ENCODE results near the gene DHFR. TPM values are rescaled to one million over a fixed set of nuclear protein-coding genes. Genes with fewer than 3 reads are reported as not detected.

Gene DHFR
- total RNA-seq, 4 donors from 2014 or later = 0.89 to 3.6 (median 2.1) TPM

DNA sequence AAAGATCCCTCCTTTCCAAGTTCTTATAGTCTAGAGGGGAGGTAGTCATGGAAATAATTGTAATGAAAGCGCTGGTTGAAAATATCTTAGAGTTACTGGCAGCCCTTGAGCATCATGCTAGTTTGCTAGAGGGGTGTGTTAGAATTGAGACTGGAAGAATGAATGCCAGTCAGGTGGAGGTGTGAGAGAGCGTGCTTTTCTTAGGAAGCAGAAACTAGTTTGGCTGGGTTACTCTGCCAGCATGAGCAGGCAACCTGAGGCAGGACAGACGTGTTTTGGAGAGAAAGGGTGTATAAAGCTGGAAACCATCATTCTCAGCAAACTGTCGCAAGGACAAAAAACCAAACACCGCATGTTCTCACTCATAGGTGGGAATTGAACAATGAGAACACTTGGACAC lies 43.6 kb upstream of the DHFR start:
- no peak for DNase-seq (ENCODE audit: low spot score in 2 of 2)
- H3K4me3 ChIP-seq (ENCODE audit: low read depth, poor library complexity, severe bottlenecking) = no peak overlapping the region
- intact Hi-C loops (cut with DNase I; ENCODE audit: low total_unique reads) = no loop called here
- TF ChIP-seq CTCF (IDR thresholded peaks at IDR 0.05) (no peak), POLR2A (IDR thresholded peaks at IDR 0.05) (no peak)
- 45 to 49% methylated on average over 5 of the region's 5 CpGs for WGBS, 2 donors

DNA sequence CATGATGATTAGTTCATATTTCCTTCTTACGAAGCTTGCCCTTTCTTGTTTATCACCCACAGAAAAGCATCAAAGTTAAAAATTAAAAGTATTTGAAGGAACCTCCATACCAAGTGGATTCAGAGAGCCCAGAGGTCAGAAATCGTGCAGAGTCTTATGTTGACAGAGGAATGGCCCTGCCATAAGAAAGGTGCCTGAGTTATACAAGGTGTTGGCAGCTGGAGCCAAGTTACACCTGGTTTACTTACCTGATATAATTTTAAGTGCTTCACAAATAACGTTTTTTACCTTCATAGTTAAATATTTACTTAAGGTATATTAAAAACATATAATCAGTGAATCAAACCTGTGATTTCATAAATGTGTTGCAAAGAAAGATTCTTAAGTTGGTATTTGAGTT lies 42.3 kb upstream of the DHFR start:
- no peak overlapping the region for H3K4me3 ChIP-seq (ENCODE audit: low read depth, poor library complexity, severe bottlenecking)
- TF ChIP-seq CTCF (IDR thresholded peaks at IDR 0.05) = no peak
- no peak for TF ChIP-seq POLR2A (IDR thresholded peaks at IDR 0.05)
- DNase-seq (ENCODE audit: low spot score in 2 of 2) = no peak
- intact Hi-C loops (cut with DNase I; ENCODE audit: low total_unique reads) = no loop called here
- 69 to 78% methylated on average over 3 of the region's 3 CpGs for WGBS, 2 donors

- TF ChIP-seq CTCF (IDR thresholded peaks at IDR 0.05) (no peak), POLR2A (IDR thresholded peaks at IDR 0.05) (no peak)
- WGBS, 2 donors = 90 to 96% methylated on average over 3 of the region's 3 CpGs
- no peak for DNase-seq (ENCODE audit: low spot score in 2 of 2)
- intact Hi-C loops (cut with DNase I; ENCODE audit: low total_unique reads) = no loop called here
- H3K4me3 ChIP-seq (ENCODE audit: low read depth, poor library complexity, severe bottlenecking) = no peak overlapping the region
Measured at GRCh38 chr5:80696450-80696849, 41.7 kb upstream of the DHFR start.

DNA sequence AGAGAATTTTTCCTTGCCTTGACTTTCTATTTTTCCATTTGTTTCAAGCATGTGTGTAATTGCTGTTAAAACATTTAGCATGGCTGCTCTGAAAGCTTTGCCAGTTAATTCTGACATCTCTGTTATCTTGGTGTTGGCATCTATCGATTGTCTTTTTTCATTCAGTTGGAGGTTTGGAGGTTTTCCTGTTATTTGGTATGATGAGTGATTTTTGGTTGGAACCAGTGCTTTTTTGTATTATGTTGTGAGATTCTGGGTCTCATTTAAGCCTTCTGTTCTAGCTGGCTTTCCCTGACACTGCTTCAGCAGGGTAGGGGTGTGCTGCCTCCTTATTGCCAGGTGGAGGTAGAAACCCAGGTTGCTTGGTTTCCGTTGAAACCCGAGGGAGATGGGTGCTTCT lies 40.9 kb upstream of the DHFR start:
- intact Hi-C loops (cut with DNase I; ENCODE audit: low total_unique reads) = no loop called here
- H3K4me3 ChIP-seq (ENCODE audit: low read depth, poor library complexity, severe bottlenecking) = no peak overlapping the region
- TF ChIP-seq POLR2A (IDR thresholded peaks at IDR 0.05) (no peak), CTCF (IDR thresholded peaks at IDR 0.05) (no peak)
- no peak for DNase-seq (ENCODE audit: low spot score in 2 of 2)
- WGBS, 2 donors = 94 to 97% methylated on average over 3 of the region's 3 CpGs

GRCh38 chr5:80689627-80690026 lies 34.8 kb upstream of the DHFR start:
- no peak overlapping the region for H3K4me3 ChIP-seq (ENCODE audit: low read depth, poor library complexity, severe bottlenecking)
- no peak for DNase-seq (ENCODE audit: low spot score in 2 of 2)
- 77 to 79% methylated on average over 4 of the region's 4 CpGs for WGBS, 2 donors
- no peak for TF ChIP-seq CTCF (IDR thresholded peaks at IDR 0.05)
- TF ChIP-seq POLR2A (IDR thresholded peaks at IDR 0.05) = no peak
- intact Hi-C loops (cut with DNase I; ENCODE audit: low total_unique reads) = no loop called here

DNA sequence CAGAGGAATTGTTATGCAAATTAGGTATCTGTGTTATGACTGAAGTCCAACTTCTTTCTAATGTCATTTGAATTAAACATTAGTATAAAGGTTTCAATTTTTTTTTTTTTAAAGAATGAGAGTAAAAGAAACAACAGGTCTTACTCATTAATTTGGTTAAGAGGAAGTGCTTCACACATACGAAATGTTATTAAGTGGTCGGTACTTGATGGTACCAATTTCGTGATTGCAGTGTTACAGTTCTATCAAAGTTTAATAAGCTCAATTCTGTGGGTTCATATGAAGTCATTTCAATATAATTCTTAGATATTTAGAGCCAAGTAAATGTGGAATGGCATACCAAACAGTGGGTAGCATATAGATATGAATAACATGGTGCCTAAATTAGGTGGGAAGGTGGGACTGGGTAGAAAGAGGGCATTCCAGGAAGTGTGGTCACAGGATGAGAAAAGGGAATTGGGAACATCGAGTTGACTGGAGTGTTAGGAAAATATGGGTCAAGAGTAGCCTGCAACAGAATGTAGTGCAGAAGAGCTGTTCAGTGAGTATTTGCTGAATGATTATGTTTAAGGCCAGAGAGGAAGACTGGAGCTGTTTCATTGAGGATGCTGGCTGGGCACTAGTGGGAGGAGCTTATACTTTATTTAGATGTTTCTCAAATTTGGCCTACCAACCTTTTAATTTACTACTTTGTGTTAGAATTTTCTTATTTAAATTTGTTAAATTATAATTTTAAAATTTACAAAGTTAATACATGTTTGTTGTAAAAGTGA lies 34.1 kb upstream of the DHFR start:
- 86 to 87% methylated on average over 4 of the region's 4 CpGs for WGBS, 2 donors
- H3K4me3 ChIP-seq (ENCODE audit: low read depth, poor library complexity, severe bottlenecking) = no peak overlapping the region
- DNase-seq (ENCODE audit: low spot score in 2 of 2) = no peak
- TF ChIP-seq POLR2A (IDR thresholded peaks at IDR 0.05) (no peak), CTCF (IDR thresholded peaks at IDR 0.05) (no peak)
- intact Hi-C loops (cut with DNase I; ENCODE audit: low total_unique reads) = no loop called here
